Measurements from ENCODE around the gene MMP11.
"Not testable (repeated sequence)": the region's sequence is repeated elsewhere in the genome, so short reads cannot be mapped to it uniquely, and the experiment has no call there.

Gene MMP11

GRCh38 chr22:23772649-23773473 is at the start of gene MMP11:
MMP11 (plus strand) TSS chr22:23772849; CDS start chr22:23772871, 22 bp downstream.
- peak in 1 of 2 experiments; percentile 44 for DNase-seq (ENCODE audit: low read depth in 2 of 2)

- DNase-seq (ENCODE audit: low read depth in 2 of 2), result not testable (repeated sequence)
These were observed 44.5 kb upstream of the MMP11 start for GRCh38 chr22:23728108-23728507.

- no peak for DNase-seq (ENCODE audit: low read depth in 2 of 2)
These were observed 35.0 kb upstream of the MMP11 start for GRCh38 chr22:23737696-23738095.

GRCh38 chr22:23742505-23743264 is 30.0 kb upstream of the MMP11 start:
- no peak for DNase-seq (ENCODE audit: low read depth in 2 of 2)

- no peak for DNase-seq (ENCODE audit: low read depth in 2 of 2)
These were observed 29.3 kb upstream of the MMP11 start for GRCh38 chr22:23743303-23743705.

- no peak for DNase-seq (ENCODE audit: low read depth in 2 of 2)
These were observed 28.6 kb upstream of the MMP11 start for GRCh38 chr22:23744001-23744400.

- no peak for DNase-seq (ENCODE audit: low read depth in 2 of 2)
These were observed 28.2 kb upstream of the MMP11 start for GRCh38 chr22:23744485-23744884.

- DNase-seq (ENCODE audit: low read depth in 2 of 2), result no peak
These were observed 26.9 kb upstream of the MMP11 start for GRCh38 chr22:23745791-23746190.

GRCh38 chr22:23749841-23750301 is 22.8 kb upstream of the MMP11 start:
- DNase-seq (ENCODE audit: low read depth in 2 of 2), result no peak

- no peak for DNase-seq (ENCODE audit: low read depth in 2 of 2)
These were observed 22.3 kb upstream of the MMP11 start for GRCh38 chr22:23750367-23750713.

GRCh38 chr22:23750714-23751440 is 21.8 kb upstream of the MMP11 start, which contains the start of gene ZNF70:
ZNF70 (minus strand) TSS chr22:23751112; CDS start chr22:23745140, 5,972 bp downstream.
- peak; percentile 65 to 69 for DNase-seq (ENCODE audit: low read depth in 2 of 2)

- no peak for DNase-seq (ENCODE audit: low read depth in 2 of 2)
These were observed 21.1 kb upstream of the MMP11 start for GRCh38 chr22:23751441-23751996.

- no peak for DNase-seq (ENCODE audit: low read depth in 2 of 2)
These were observed 20.5 kb upstream of the MMP11 start for GRCh38 chr22:23752090-23752691.

GRCh38 chr22:23752750-23753149 is 19.9 kb upstream of the MMP11 start:
- no peak for DNase-seq (ENCODE audit: low read depth in 2 of 2)

- DNase-seq (ENCODE audit: low read depth in 2 of 2), result no peak
These were observed 19.3 kb upstream of the MMP11 start for GRCh38 chr22:23753385-23753784.

- no peak for DNase-seq (ENCODE audit: low read depth in 2 of 2)
These were observed 18.3 kb upstream of the MMP11 start, which contains the start of gene VPREB3 for GRCh38 chr22:23754220-23754919. VPREB3 (minus strand) TSS chr22:23754425; CDS start chr22:23754363, 62 bp downstream.

- no peak for DNase-seq (ENCODE audit: low read depth in 2 of 2)
These were observed 17.5 kb upstream of the MMP11 start for GRCh38 chr22:23754980-23755636.

GRCh38 chr22:23755711-23756110 is 16.9 kb upstream of the MMP11 start:
- no peak for DNase-seq (ENCODE audit: low read depth in 2 of 2)

GRCh38 chr22:23756891-23757290 is 15.8 kb upstream of the MMP11 start:
- DNase-seq (ENCODE audit: low read depth in 2 of 2), result no peak

- no peak for DNase-seq (ENCODE audit: low read depth in 2 of 2)
These were observed 13.1 kb upstream of the MMP11 start for GRCh38 chr22:23759566-23759965.
